HG02973 (cell line): ENCODE results near the gene EVA1C.
"Not testable (repeated sequence)": the region's sequence is repeated elsewhere in the genome, so short reads cannot be mapped to it uniquely, and the experiment has no call there.

ENCODE experiments used
- ATAC-seq: cut with Tn5 transposase; IDR thresholded peaks from one replicate; pipeline ENCODE4 v1.9.1; 2021; ENCODE audit warnings: moderate library complexity; ENCODE audit not compliant: unreplicated experiment

EVA1C gene

GRCh38 chr21:32558106-32558505, 145.6 kb downstream of the EVA1C start:
- no peak for ATAC-seq

GRCh38 chr21:32559006-32559610, 146.6 kb downstream of the EVA1C start:
- no peak for ATAC-seq

- ATAC-seq = no peak
Measured at GRCh38 chr21:32560896-32561295, 148.4 kb downstream of the EVA1C start.

- ATAC-seq = not testable (repeated sequence)
Measured at GRCh38 chr21:32561476-32561875, 149.0 kb downstream of the EVA1C start.

- ATAC-seq = no peak
Measured at GRCh38 chr21:32562426-32562825, 149.9 kb downstream of the EVA1C start.

GRCh38 chr21:32562915-32563314, 150.4 kb downstream of the EVA1C start:
- no peak for ATAC-seq
